ENCODE results near the gene FAM200A. TPM values are rescaled to one million over a fixed set of nuclear protein-coding genes. Genes with fewer than 3 reads are reported as not detected.

FAM200A gene
- total and polyA plus RNA-seq, 2 of the 13 experiments (the other 11 are each of a cell fraction or from before 2014, with no cell fraction given) = 4.7 to 6.3 TPM

GRCh38 chr7:99499721-99500636 is 51.9 kb downstream of the FAM200A start, which contains the start of gene ZNF394 (continued):
- TF ChIP-seq CREM (IDR thresholded peaks at IDR 0.05) (peak; percentile 98), CREM (CRISPR knock-in tag; IDR thresholded peaks at IDR 0.05) (peak; percentile 48; the same call in 1 of the 2 replicates), YEATS2 (CRISPR knock-in tag; IDR thresholded peaks at IDR 0.05; ENCODE audit: borderline replicate concordance) (peak; percentile 96), ZNF350 (CRISPR knock-in tag; IDR thresholded peaks at IDR 0.05; ENCODE audit: borderline replicate concordance, low read depth) (peak; percentile 79; the same call in 1 of the 2 replicates), ATF2 (CRISPR knock-in tag; IDR thresholded peaks at IDR 0.05) (peak; percentile 75; the same call in 1 of the 2 replicates), HOMEZ (CRISPR knock-in tag; IDR thresholded peaks at IDR 0.05; ENCODE audit: low read depth) (no peak), NBN (conservative IDR thresholded peaks at IDR 0.05) (no peak), NCOA5 (CRISPR knock-in tag; IDR thresholded peaks at IDR 0.05) (no peak), ZNF367 (CRISPR knock-in tag; IDR thresholded peaks at IDR 0.05; ENCODE audit: borderline replicate concordance) (no peak), ZNF646 (CRISPR knock-in tag; IDR thresholded peaks at IDR 0.05) (0 out of 2 replicates have a peak, but pooled peaks have one; percentile 53), GLMP (CRISPR knock-in tag; IDR thresholded peaks at IDR 0.05; ENCODE audit: borderline replicate concordance) (no peak), NCOA2 (CRISPR knock-in tag; IDR thresholded peaks at IDR 0.05) (no peak; the same call in 1 of the 2 replicates), ZNF775 (CRISPR knock-in tag; IDR thresholded peaks at IDR 0.05; ENCODE audit: borderline replicate concordance) (no peak), ZBTB44 (CRISPR knock-in tag; IDR thresholded peaks at IDR 0.05) (peak; percentile 67; the same call in 1 of the 2 replicates), U2AF2 (IDR thresholded peaks at IDR 0.05; ENCODE audit: low read depth, low read length) (no peak), KDM2A (CRISPR knock-in tag; IDR thresholded peaks at IDR 0.05; ENCODE audit: borderline replicate concordance, low read depth) (peak; percentile 94)

All from HepG2 (cell line).